Small intestine (tissue), 16 donors: Measurements from ENCODE around the gene TMEM170A. TPM values are rescaled to one million over a fixed set of nuclear protein-coding genes. Genes with fewer than 3 reads are reported as not detected.
"Not testable (repeated sequence)": the region's sequence is repeated elsewhere in the genome, so short reads cannot be mapped to it uniquely, and the experiment has no call there.

Experiments
- DNase-seq, 2 donors: peaks; one replicate each; pipeline versions ENCODE4 v3.0.0 to v3.0.0-alpha.2; 2013
- FAIRE-seq: peaks from 2 replicates; lab custom pipeline; 2012; peaks lifted over from hg19 to GRCh38; lab: Jason Lieb, UNC
- H3K27ac ChIP-seq, 3 donors: one replicate each; pipeline ENCODE4 v1.5.1; 2013; ENCODE audit warnings: low read length in 2 of 3, mild to moderate bottlenecking in 2 of 3, control low read depth in 1 of 3, inconsistent platforms in 1 of 3, low read depth in 1 of 3, moderate library complexity in 1 of 3
- H3K27me3 ChIP-seq, 3 donors: one replicate each; pipeline ENCODE4 v1.6.1; 2013; ENCODE audit warnings: low read length in 3 of 3, inconsistent platforms in 1 of 3; ENCODE audit not compliant: control insufficient read depth in 3 of 3, insufficient read depth in 3 of 3
- H3K36me3 ChIP-seq, 3 donors: one replicate each; pipeline ENCODE4 v1.6.1; 2013; ENCODE audit warnings: low read length in 3 of 3, inconsistent platforms in 1 of 3, low read depth in 1 of 3, mild to moderate bottlenecking in 1 of 3, moderate library complexity in 1 of 3; ENCODE audit not compliant: control insufficient read depth in 3 of 3, insufficient read depth in 2 of 3
- H3K4me1 ChIP-seq, 3 donors: one replicate each; pipeline ENCODE4 v1.6.1; 2013; ENCODE audit warnings: low read length in 2 of 3, inconsistent platforms in 1 of 3, low read depth in 1 of 3, mild to moderate bottlenecking in 1 of 3, moderate library complexity in 1 of 3; ENCODE audit not compliant: control insufficient read depth in 3 of 3, insufficient read depth in 2 of 3
- H3K4me3 ChIP-seq, 3 donors: one replicate each; pipeline ENCODE4 v1.5.1; 2013; ENCODE audit warnings: low read length in 3 of 3, control low read depth in 1 of 3, inconsistent platforms in 1 of 3, low read depth in 1 of 3, mild to moderate bottlenecking in 1 of 3, moderate library complexity in 1 of 3
- H3K9me3 ChIP-seq, 2 donors: one replicate each; pipeline ENCODE4 v1.6.1; 2013; ENCODE audit warnings: low read depth in 1 of 2, low read length in 1 of 2; ENCODE audit not compliant: control insufficient read depth in 2 of 2, insufficient read depth in 1 of 2
- WGBS, 3 donors: extraction: QIAGEN DNeasy Blood & Tissue Kit; methylation state at CpG; one replicate each; pipeline ENCODE4 v1.1.7; 2013; 5-methylcytosine and 5-hydroxymethylcytosine counted together
- long read RNA-seq, 10 donors: transcript quantifications; one replicate each; lab custom pipeline, GENCODE V29; 2026
- polyA plus RNA-seq, 4 donors: library from polyadenylated mRNA; stranded (reverse) in 3 of 4; unstranded in 1 of 4; fragments of 200-250 nt in 3 of 4; fragments of 120-200 nt in 1 of 4; gene quantifications; one replicate each; pipeline versions ENCODE4 v1.2.1 to v1.2.3, GENCODE V29; 2013
- donor health status: healthy with polysubstance abuse.
- donor health status: control.
- donor health status: control.
- donor health status: Bipolar disorder and iron deficiency.
- donor health status: healthy.

Gene TMEM170A
- 10 to 100 TPM in 3 of 4 donors, 1 to 10 TPM in 1; 9.6 to 50.9 (median 15.5) TPM for polyA plus RNA-seq
- long read RNA-seq, donor 1, result 0 reads
- long read RNA-seq, donor 2, result 0 reads
- long read RNA-seq, donor 3, full-length matches to known transcripts, result 6 of 6 reads
- long read RNA-seq, donor 3, partial matches to known transcripts, result 0 of 6 reads
- long read RNA-seq, donor 3, other reads (novel, unspliced or antisense), result 0 of 6 reads
- long read RNA-seq, donor 4, partial matches to known transcripts, result 0 of 1 reads
- long read RNA-seq, donor 4, other reads (novel, unspliced or antisense), result 0 of 1 reads
- long read RNA-seq, donor 5, full-length matches to known transcripts, result 2 of 2 reads
- long read RNA-seq, donor 5, partial matches to known transcripts, result 0 of 2 reads
- long read RNA-seq, donor 5, other reads (novel, unspliced or antisense), result 0 of 2 reads
- long read RNA-seq, donor 6, full-length matches to known transcripts, result 11 of 11 reads
- long read RNA-seq, donor 6, partial matches to known transcripts, result 0 of 11 reads
- long read RNA-seq, donor 6, other reads (novel, unspliced or antisense), result 0 of 11 reads
- long read RNA-seq, donor 7, full-length matches to known transcripts, result 8 of 8 reads
- long read RNA-seq, donor 7, partial matches to known transcripts, result 0 of 8 reads
- long read RNA-seq, donor 7, other reads (novel, unspliced or antisense), result 0 of 8 reads
- long read RNA-seq, donor 8, partial matches to known transcripts, result 0 of 1 reads
- long read RNA-seq, donor 8, other reads (novel, unspliced or antisense), result 0 of 1 reads
- long read RNA-seq, donor 9, partial matches to known transcripts, result 0 of 3 reads
- long read RNA-seq, donor 9, other reads (novel, unspliced or antisense), result 0 of 3 reads
- long read RNA-seq, donor 10, full-length matches to known transcripts, result 15 of 15 reads
- long read RNA-seq, donor 10, partial matches to known transcripts, result 0 of 15 reads
- long read RNA-seq, donor 10, other reads (novel, unspliced or antisense), result 0 of 15 reads

DNA sequence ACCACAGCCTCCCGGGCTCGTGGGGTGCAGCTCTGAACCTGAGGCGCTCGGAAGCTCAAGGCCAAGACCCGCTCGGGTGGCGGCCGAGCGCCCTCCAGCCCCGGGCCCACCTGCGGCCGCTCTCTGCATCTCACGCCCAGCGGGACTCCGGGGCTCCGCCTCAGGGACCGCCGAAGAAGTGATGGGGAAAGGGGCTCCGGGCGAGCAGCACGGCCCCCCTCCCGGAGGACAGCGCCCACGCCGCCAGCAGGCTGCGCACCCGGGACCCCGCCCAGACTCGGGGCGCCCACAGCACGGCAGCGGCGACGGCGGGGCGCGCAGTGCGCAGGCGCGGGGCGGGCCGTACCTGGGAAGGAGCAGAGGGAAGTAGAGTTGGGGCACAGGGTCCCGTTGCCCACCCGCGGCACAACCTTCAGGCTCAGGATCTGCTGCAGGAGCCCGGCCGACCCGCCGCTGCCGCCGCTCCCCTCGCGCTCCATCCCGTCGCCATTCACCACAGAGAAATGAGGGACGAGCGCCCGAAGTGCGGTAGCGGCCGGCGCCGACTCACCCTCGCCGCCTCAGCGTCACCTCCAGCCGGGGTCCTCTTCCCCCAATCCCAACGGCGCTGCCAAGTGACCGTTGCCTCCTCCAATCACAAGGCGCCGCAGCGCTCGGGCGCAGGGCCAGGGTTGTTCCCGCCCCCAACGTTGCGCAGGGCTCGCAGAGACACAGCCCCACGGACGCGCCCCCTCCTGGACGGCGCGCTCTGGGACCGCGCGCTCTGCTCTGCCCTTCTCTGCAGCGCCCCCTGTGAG lies at the start of gene TMEM170A:
TSS of gene TMEM170A (minus strand) at position 568 of the 797 bp plus-strand sequence. CDS start at position 479, 89 bp downstream.
- H3K4me3 ChIP-seq, result peak within 1 kb of the TSS; percentile 71 to 95 (median 92)
- peak within 1 kb of the TSS; percentile 95 to 100 (median 96) for H3K27ac ChIP-seq
- peak; percentile 99 to 100 for DNase-seq
- no peaks in the 10 kb centered on the region for H3K9me3 ChIP-seq
- H3K27me3 ChIP-seq, result no peaks in the 10 kb centered on the region
- no peak for FAIRE-seq
- peaks cover 0 to 8% (median 0%) of the 10 kb centered on the region in 3 donors for H3K36me3 ChIP-seq
- WGBS, 3 donors, result 0% methylated on average over 51 to 89 of the region's 89 CpGs
- H3K4me1 ChIP-seq, result peaks cover 0 to 18% (median 5%) of the 10 kb centered on the region in 3 donors

GRCh38 chr16:75506574-75506973 lies 42.1 kb upstream of the TMEM170A start:
- Histone ChIP-seq H3K4me3 (no peak overlapping the region), H3K9me3 (no peaks in the 10 kb centered on the region), H3K36me3 (peaks cover 0 to 8% (median 0%) of the 10 kb centered on the region in 3 donors), H3K27ac (peak overlapping the region in 1 of 3 donors; percentile 24), H3K4me1 (no peaks in the 10 kb centered on the region), H3K27me3 (peaks cover 0 to 5% (median 0%) of the 10 kb centered on the region in 3 donors)
- 35 to 69% (median 67%) methylated on average over 7 of the region's 7 CpGs for WGBS, 3 donors
- no peak for FAIRE-seq
- no peak for DNase-seq

DNA sequence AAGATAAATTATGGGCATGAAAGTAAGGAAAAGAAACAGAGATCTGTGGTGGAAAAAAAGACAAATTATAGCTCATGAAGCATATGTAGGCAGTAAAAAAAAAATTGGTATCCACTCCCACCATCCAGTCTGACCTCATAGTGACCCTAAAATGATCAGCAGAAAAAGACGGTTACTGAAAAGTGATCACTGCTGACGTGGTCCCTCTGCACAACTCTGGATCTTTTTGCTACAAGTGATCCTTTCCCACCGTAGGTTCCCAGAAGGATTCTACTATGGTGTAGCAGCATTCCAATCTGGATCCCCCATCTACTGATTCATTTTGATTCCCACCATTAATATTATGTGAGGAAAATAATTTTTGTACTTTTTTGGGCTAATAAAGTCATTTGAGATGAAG lies 41.6 kb upstream of the TMEM170A start:
- Histone ChIP-seq H3K27ac (peak overlapping the region in 1 of 3 donors; percentile 44), H3K27me3 (peaks cover 0 to 5% (median 0%) of the 10 kb centered on the region in 3 donors), H3K4me1 (no peaks in the 10 kb centered on the region), H3K36me3 (peaks cover 0 to 8% (median 0%) of the 10 kb centered on the region in 3 donors), H3K9me3 (no peaks in the 10 kb centered on the region), H3K4me3 (no peak overlapping the region)
- 81 to 91% (median 83%) methylated on average over 3 of the region's 3 CpGs for WGBS, 3 donors
- FAIRE-seq (no peak), DNase-seq (no peak)

DNA sequence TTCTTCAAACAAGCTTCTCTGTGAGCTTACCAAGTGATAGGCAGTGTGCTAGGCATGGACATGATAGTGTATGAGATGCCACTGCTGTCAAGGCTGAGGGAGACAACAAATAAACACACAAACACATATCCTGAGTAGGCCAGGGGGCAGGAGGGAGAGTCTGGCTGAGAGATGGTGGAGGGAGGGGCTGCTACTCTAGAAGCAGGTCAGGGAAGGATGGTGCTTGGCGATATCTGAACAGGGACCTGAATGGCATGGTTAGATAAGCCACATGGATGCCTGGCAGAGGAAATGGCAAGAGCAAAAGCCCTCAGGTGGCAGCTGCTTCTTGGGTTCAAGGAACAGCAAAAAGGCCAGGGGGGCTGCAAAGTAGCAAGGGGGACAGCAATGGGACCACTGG lies 39.3 kb upstream of the TMEM170A start:
- DNase-seq, result no peak
- no peak overlapping the region for H3K4me3 ChIP-seq
- H3K9me3 ChIP-seq, result no peaks in the 10 kb centered on the region
- H3K27ac ChIP-seq, result no peak overlapping the region
- 81 to 100% (median 97%) methylated on average over 1 of the region's 1 CpG for WGBS, 3 donors
- FAIRE-seq, result no peak
- H3K27me3 ChIP-seq, result peaks cover 0 to 5% (median 0%) of the 10 kb centered on the region in 3 donors
- H3K4me1 ChIP-seq, result no peaks in the 10 kb centered on the region
- H3K36me3 ChIP-seq, result peaks cover 0 to 10% (median 0%) of the 10 kb centered on the region in 3 donors

DNA sequence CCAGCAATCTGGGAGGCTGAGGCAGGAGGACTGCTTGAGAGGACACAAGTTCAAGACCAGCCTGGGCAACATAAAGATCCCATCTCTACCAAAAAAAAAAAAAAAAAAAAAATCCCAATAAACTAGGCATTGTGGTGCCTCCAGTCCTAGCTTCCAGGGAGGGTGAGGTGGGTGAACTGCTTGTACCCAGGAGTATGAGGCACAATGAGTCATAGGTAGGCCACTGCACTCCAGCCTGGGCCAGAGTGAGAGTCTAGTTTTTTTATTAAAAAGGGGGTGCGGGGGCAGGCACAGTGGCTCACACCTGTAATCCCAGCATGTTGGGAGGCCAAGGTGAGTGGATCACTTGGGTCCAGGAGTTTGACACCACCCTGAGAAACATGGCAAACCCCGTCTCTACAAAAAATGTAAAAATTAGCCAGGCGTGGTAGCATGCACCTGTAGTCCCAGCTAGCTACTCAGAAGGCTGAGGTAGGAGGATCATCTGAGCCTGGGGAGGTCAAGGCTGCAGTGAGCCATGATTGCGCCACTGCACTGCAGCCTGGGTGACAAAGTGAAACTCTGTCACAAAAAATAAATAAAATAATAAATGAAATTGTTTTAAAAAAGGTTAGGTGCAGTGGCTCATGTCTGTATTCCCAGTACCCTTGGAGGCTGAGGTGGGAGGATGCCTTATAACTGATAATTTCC lies 38.6 kb upstream of the TMEM170A start:
- Histone ChIP-seq H3K4me3 (no peak overlapping the region), H3K36me3 (peaks cover 0 to 10% (median 0%) of the 10 kb centered on the region in 3 donors), H3K9me3 (no peaks in the 10 kb centered on the region), H3K27ac (no peak overlapping the region), H3K4me1 (no peaks in the 10 kb centered on the region), H3K27me3 (peaks cover 0 to 4% (median 0%) of the 10 kb centered on the region in 3 donors)
- DNase-seq (no peak), FAIRE-seq (no peak)
- 80 to 94% (median 92%) methylated on average over 4 of the region's 4 CpGs for WGBS, 3 donors

DNA sequence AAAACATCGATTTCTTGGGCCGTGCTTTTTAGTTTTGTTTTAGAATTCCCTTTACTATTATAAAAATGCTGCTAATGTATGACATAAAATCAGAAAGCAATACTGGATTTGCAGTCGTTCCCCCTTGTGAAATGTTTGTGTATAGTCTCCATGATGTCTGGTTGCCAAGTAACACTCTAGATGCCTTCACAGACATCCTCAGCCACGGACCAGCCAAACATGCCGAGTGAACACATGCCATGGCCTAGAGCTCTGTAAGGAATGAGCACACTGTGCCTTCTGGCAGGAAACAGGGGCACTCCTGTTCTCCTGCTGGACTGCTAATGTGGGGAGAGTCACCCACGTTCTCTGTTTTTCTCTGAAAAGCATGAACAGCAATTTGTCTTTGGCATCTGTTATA lies 37.3 kb upstream of the TMEM170A start:
- H3K4me3 ChIP-seq, H3K9me3 ChIP-seq, FAIRE-seq, H3K27ac ChIP-seq, H3K4me1 ChIP-seq, H3K36me3 ChIP-seq, H3K27me3 ChIP-seq: not testable (repeated sequence)
- DNase-seq, result peak in 1 of 2 donors; percentile 19
- WGBS, 3 donors, result 59 to 65% (median 60%) methylated on average over 6 of the region's 6 CpGs

GRCh38 chr16:75501359-75501758 lies 36.9 kb upstream of the TMEM170A start:
- Histone ChIP-seq H3K36me3 (peaks cover 0 to 8% (median 0%) of the 10 kb centered on the region in 3 donors), H3K4me1 (no peaks in the 10 kb centered on the region), H3K9me3 (no peaks in the 10 kb centered on the region), H3K27ac (no peak overlapping the region), H3K4me3 (no peak overlapping the region), H3K27me3 (no peaks in the 10 kb centered on the region)
- FAIRE-seq (no peak), DNase-seq (no peak)
- WGBS, 3 donors, result 89 to 92% (median 92%) methylated on average over 5 of the region's 5 CpGs
